GM18909 (cell line): ENCODE results near the gene MEGF11.
A peak's percentile ranks its signal among the peaks of the same experiment; 100 is the strongest.

ENCODE experiments used
- ATAC-seq: cut with Tn5 transposase; IDR thresholded peaks from one replicate; pipeline ENCODE4 v1.9.1; 2021; ENCODE audit warnings: mild to moderate bottlenecking; ENCODE audit not compliant: unreplicated experiment, poor library complexity

The MEGF11 gene

DNA sequence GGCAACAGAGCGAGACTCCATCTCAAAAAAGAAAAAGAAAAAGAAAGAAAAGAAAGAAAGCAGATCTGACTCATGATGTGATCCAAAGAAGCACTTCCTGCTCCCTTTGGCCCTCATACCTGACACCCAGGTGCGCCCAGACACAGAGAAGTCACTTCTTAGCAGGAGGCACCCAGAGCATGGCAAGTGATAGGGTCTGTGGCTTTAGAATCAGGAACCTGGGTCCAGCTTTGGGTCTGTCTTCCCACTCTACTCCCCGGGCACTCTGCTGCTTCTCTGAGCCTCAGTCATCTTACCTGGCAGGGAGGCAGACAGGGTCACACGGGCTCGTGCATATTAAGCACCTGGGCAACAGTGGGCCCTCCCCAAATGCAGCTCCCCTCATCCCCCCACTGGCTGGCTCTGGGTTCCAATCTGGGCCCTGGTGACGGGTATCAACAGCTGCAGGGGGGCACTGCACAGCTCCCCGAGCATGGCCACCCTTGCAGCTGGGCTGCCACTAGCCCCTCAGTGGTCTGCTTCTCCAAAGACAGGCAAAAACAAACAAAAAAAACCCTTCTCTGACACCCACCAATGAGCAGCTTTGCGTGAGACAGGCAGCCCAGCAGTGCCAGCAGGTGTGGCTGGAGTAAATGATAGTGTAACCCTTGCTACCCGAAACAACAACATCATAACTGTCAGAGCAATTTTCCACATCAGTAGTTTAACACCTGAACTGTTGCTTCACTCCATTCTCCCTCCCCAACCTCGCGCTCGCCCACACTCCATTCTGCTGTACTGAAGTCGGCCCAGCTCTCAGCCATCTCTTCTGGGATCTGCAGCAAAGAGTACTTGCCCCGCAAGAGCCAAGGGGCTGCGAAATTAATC is 99.8 kb downstream of the MEGF11 start:
- peak; percentile 77 for ATAC-seq

DNA sequence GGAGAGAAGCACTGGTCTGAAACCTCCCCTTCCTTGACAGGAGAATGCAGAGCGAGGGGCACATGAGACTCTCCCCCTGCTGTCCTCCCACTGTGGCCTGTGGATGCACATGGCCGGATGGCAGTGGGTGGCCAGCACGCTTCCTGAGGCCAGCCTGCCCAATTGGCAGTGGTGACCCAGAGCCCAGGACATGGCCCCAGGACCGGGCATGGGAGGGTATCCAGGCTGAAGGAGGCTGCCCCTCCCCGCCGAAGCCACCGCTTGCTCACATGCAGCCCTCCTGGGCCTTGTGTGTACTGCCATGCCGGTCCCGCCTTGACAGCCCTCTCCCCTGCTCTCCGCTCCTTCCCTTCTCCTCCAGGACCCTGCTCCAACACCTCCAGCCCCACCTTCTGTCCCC is 100.9 kb downstream of the MEGF11 start:
- no peak for ATAC-seq

DNA sequence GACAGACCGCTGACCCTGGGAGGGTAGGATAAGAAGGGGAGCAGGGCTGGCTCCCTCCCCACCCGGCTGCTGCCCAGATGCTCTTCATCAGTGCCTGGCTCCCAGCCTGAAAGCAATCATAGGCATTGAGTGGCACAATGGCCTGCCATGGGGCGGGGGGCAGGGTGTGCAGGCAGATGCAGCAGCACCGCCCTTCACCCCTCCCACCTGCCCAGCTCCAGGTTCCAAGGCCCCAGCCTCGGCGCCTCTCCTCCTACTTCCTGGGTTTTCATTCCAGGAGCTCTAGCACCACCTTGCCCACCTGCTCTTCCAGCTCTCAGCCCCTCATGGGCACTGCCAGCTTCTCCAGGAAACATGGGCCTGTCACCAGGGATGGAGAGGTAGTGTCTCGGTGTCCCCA is 101.7 kb downstream of the MEGF11 start:
- no peak for ATAC-seq

DNA sequence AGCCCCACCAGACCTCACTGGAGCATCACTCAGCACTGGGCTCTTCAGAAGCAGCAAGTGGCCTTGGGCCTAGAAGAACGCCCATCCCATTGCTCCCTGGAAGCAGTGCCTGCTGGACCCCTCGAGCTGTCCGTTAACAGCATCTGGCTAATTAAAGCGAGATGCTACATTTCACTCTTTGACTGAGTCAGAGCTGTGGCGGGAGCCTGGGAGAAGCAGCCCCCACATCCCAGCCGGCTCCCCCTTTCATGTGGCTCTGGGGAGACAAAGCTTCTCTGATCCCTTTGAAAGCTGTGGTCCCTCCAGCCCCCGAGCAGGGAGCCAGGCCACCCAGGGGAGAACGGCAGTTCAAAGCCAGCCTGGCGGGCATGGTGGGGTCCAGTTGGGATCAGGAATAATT is 103.7 kb downstream of the MEGF11 start:
- ATAC-seq, result no peak

DNA sequence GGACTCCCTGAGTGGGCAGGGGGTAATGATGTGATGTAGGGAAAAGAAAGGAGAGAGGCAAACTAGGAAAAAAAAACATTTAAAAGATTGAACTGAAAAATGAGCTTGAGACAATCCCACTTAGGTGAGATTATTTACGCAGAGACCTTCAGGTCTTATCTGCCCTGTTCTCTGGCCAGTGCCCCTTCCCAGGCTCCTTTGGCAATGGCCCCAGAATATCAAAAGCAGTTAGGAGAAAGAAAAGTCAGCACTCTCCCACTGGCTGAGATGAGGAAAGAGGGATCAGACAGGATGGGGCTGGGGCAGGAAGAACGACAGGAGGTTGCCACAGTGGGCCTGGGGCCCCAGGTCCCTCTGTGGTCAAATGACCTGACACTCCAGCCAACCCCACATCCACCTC is 105.4 kb downstream of the MEGF11 start:
- ATAC-seq, result no peak

DNA sequence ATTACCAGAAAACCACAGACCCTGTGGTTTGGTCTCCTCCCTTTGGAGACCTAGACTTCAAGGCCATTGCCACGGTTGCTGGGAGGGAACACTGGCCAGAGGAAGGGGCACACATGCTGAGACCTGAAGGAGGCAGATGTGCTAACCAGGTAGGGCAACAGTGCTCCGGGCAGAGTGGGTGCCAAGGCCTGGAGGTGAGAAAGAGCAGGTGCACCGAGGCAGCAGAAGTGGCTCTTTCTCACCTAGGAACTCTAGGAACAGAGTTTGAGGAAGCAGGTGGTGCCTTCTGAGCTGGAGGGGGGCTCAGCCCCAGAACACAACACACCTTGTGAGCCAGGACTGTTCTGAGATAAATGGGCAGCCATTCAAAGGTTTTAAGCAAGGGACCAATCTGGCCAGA is 106.1 kb downstream of the MEGF11 start:
- no peak for ATAC-seq

DNA sequence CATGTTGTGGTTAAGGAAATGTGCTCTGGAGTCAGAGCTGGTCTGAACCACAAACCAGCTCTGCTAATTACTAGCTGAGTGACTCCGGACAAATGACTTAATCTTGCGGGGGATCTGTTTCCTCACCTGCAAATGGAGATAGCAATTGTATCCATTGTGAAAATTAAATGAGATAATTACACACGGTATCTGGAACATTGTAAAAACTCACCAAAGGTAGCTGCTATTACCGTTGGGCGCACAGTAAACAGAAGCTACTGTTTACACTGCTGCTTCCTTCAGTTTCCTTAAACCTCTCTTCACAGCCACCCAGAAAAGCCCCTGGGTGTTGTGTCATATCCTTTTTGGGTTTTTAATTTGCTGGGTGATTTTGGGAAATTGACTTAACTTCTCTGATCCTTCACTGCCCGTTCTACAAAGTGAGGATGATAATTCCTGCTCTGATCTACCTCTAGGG is 107.8 kb downstream of the MEGF11 start:
- ATAC-seq, result no peak

DNA sequence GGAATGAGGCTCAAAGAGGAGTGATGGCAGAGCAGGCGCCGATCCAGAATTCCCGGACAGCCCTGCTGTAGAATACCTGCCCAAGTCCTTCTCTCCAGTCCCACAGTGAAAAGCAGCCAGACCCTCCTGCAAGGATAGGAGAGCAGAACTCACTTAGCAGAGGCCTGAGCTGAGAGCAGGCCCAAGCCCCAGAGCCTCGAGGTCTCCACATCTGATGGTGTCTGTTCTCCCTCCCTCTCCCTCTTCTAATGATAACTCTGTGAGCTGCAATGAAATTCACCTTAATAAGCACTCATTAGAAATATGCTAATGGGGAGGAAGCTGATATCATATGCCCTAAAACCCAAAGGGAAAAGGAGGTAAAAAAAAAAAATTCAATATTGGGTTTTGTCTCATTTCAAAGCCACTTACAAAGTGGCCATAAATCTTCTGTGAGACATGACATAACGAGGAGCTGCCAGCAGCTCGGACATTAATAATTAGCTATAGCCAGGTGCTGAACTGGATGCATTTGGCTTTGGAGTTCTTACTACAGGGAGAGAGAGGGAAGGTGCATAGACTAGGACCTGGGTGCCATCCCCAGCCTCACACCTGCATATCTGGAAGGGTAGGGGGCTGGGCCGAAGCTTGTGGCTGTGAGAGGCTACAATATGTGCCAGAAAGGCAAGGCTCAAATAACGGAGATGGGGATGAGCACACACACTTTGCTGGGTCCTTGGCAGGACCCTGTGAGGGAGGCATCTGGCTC is 108.4 kb downstream of the MEGF11 start:
- ATAC-seq, result no peak

DNA sequence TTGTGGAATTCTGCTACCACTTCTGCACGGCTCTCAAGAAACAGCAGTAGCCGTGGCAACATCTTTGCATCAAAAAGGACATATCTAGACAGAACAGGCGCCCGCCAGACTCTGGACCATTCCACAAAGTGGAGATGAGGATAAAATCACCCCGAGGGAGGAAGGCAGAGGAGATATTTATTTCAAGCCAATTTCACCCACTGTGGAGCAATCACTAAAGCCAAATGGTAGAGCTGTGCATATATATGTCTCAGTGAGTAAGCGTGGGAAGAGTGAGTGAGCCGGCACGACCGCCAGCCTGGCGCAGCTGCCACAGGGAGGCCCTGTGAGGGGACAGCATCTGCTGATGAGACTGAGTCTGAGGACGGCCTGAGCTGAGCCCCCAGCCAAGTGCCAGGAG is 111.3 kb downstream of the MEGF11 start:
- ATAC-seq, result no peak

DNA sequence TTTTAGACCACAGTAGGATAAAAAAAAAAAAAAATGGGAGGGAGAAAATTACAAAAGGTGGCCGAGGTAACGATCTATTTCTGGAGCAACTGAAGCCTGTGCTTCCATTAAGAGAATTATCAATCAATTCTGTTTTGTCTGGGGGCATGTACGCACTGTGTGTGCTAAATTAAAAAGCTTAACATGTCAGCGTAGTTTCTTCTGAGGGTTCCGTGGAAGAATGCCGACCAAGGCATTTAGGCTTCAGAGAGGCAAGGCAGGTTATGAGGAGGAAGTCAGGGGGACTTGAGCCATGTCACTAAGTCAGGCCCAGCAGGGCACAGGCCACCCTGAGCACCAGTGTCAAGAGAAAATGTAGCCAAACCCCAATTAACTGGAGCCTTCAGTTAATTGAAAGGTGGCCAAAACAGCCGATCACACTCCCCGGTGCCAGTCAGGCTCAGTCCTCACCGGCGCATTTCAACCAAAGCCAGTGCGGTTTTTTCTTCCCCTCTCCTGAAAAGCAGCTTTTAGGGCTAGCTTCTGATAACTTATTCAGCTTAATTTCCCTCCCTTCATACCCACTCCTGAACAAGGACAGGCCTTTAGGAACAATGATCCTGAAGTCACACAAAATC is 113.9 kb downstream of the MEGF11 start:
- no peak for ATAC-seq

DNA sequence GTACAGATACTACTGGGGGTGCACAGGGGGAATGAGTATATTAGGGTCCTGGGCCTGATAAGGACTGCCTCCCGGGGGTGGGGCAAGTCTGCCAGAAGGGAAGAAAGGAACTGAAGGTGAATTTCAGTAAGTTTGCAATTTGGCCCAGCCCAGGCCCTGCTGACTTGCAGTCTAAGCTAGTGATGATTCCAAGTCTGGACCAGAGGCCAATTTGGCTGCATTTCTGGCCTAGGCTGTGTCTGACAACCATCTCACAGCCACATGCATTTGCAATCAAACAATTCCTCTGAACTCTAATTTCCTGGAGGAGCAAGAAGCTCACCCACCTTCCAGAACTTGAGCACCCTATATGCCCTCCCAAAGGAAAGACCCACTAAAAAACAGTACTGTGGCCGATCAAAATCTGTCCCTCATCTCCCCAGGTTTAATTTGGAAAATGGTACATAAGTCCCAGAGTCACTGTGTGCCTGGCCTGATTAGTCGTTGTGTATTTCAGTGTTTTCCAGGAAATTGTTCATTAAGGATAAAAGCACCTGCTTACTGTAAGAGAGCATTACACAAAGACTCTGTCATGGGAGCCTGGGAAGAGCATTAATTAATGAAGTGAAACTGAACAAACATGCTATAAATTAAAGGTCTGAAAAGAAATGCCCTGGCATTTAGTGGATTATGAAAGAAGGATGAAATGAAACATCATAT is 114.5 kb downstream of the MEGF11 start:
- ATAC-seq, result no peak

DNA sequence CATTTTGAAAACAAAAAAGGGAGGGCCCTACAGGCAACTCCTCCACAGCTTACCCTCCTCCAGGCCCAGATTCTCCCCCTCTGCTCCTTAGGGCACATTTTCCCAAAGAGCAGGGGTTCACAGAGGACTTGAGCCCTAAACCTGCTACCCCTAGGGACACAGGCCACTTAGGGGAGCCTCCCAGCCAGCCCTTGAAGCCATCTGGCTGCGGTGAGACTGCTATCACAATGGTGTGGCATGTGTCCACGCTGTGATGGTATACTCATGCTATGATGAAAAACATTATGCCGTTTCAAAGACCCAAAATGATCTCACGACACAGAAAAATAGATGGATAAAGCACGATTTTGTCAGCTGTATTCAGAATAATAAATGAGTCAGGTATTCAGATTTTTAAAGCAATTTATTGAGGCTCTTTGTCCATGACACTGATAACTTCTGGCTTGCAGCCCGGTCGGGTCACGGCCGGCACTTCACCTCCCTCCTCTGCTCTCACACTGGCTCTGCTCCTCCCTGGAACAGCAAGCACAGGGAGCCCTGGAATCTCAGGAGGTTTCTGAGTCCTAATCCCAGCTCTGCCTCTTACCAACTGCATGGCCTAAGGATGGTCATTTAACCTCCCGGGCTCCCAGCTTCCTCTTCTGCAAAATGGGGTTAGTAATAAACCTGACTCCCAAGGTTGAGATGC is 115.3 kb downstream of the MEGF11 start:
- no peak for ATAC-seq

DNA sequence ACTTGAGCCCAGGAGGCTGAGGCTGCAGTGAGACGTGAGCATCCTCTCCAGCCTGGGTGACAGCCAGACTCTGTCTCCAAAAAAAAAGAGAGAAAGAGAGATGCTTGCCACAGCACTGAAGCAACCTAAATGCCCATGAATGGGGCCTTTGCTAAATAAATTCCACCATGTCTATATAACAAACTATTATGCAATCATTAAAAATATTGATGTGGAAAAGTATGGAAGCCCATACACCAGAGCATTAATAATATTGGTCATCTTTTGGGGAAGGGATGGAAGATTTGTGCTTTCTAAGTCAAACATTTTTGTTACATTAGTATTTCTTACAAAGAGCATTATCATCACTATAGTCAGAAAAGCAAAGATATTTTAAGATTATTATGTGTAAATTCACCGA is 116.6 kb downstream of the MEGF11 start:
- no peak for ATAC-seq

DNA sequence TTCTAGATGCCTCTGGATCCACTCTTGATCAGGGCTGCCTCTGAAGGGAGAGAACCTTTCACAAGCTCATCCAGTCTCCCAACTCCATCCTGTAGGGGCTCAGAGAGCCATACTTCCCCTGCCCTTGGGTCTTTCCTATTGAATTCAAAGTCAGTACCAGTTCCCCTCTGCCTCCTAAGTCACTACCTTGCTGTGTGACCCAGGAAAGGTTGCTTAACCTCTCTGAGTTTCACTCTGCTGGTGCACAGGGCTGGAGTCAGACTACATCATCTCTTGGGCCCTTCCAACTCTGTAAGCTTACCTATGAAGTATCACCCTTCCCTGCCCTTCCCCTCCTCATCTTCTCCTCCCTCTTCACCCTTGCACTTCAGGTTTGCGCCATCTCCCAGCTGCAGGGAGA is 117.9 kb downstream of the MEGF11 start:
- no peak for ATAC-seq

DNA sequence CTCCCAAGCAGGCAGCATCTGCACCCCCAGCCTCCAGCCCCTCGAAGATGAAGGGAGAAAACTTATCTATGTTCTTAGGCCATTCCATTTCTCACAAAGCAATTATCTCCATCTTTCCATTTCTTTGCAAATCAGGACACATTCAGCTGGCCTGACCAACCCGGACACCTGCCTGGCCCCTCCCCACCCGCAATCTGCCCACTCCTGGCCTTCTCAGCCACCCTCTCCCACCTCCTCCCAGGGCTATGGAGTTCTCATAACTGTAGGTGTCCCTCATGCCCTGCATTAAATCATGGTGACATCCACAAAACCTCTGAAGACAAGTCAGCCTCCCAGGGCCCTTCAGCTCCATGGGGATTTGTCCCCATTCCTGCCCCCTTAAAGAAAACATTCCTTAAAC is 119.3 kb downstream of the MEGF11 start:
- no peak for ATAC-seq

DNA sequence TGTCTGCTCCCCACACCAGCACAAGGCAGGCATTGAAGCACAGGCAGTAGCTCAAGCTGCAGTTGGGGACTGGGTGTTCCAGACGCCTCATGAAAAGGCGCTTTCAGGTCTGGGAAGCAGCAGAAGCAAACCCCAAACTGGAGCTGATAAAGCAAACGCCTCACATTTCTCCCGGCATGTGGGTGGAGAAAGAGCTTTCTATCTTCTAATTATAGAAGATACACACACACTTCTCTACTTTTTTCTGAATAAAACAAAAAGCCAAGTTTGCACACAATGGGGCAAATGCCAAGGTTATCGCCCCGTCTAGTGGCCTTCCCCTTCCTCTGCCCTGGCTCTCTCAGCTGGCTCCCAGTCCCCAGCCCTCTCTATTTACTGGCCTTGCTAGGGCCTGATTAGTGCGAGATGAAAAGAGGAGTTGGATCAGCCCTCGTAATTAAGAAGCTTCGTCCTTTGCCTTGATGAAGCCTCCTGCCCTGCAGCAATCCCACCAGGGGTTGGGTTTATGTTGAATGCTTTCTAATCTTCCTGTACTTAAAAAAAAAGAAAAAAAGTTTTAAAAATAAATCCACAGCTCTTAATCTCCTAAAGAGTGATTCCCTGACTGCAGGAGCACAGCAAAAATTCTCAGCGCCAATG is 120.2 kb downstream of the MEGF11 start:
- no peak for ATAC-seq

DNA sequence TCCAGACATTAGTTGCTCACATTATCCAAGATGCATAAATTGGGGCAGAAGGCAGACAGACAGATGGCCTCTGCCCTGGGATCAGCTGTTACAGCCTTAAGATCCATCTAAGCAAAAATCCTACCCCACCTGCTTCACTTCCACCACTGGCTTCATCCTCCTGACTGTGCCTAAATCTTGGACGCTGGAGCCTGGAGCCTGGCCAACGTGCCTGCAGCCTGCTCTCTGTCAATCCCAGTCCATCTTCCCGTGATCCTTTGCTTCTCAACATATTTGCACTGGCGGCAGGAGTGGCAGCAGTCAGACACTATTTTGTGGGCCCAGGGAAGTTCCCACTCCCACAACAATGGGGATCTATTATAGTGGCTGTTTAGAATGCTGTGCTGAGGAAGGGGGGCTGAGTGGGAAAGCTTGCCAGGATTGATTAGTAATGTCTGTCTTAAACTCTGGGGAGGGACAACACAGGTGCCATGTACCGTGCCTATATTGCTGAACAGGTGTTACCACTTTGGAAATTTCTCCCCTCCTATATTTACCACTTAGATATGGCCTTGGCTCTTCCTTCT is 121.2 kb downstream of the MEGF11 start:
- ATAC-seq, result no peak

DNA sequence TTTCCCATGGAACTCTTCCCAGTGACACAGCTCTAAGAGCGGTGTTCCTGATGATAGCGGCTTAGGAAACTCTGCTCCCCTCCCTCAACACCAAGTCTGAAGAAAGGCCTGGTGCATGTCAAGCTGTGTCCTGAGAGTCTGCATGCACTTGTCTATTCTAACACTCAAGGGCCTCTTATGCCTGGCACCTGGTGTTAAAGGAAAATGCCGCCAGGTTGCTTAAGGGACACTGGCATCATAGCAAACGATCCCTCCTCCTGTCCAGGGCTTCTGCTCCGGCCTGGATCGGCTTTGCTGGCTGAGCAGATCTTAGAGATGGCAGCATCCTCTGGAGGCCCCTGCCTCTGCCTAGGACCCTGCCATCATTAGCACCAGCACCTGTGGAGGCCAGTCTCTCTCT is 121.7 kb downstream of the MEGF11 start:
- no peak for ATAC-seq

DNA sequence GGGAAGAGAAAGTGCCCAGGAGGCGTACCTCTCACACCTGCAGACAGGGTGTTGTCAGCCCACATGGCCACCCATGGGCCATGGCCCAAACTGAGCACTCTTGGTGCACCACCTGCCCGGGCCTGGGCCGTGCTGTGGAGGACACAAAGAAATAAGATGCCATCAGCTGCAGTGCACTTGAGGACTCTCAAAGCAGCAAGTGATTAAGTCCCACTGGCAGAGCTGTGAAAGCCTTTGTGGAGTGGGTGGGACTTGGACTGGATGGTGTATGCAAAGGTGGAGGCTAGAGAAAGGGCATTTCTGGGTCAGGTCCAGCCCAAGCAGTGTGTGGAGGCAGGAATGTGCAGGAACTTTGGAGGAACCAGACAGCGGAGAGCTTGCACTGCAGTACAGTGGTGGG is 122.3 kb downstream of the MEGF11 start:
- no peak for ATAC-seq
